BE2C (cell line): ENCODE measurements around the gene LDLRAD3.
"Not testable (repeated sequence)": the region's sequence is repeated elsewhere in the genome, so short reads cannot be mapped to it uniquely, and the experiment has no call there.

Source experiments
- DNase-seq: peaks from one replicate; pipeline ENCODE4 v3.0.0-alpha.2; 2020
- H3K27me3 ChIP-seq: fragments of 250-450 bp; sonication (Bioruptor Pico); 2 replicates; pipeline ENCODE4 v1.5.1; 2020; ENCODE audit warnings: mild to moderate bottlenecking
- H3K36me3 ChIP-seq: fragments of 250-450 bp; sonication (Bioruptor Pico); 2 replicates; pipeline ENCODE4 v1.5.1; 2020; ENCODE audit warnings: mild to moderate bottlenecking
- H3K4me1 ChIP-seq: fragments of 250-450 bp; sonication (Bioruptor Pico); 2 replicates; pipeline ENCODE4 v1.5.1; 2020
- H3K4me3 ChIP-seq: 2 replicates; pipeline ENCODE4 v1.5.1; 2011; ENCODE audit warnings: low read depth, low read length
- H3K9me3 ChIP-seq: fragments of 250-450 bp; sonication (Bioruptor Pico); 2 replicates; pipeline ENCODE4 v1.5.1; 2020
- CTCF ChIP-seq: IDR thresholded peaks from 2 replicates; pipeline ENCODE4 v1.5.1; 2012; ENCODE audit warnings: mild to moderate bottlenecking, low read depth, low read length

Gene LDLRAD3

GRCh38 chr11:35906681-35907080, 37.2 kb upstream of the LDLRAD3 start:
- H3K36me3 ChIP-seq, result no peaks in the 10 kb centered on the region
- no peak for TF ChIP-seq CTCF
- no peaks in the 10 kb centered on the region for H3K9me3 ChIP-seq
- H3K27me3 ChIP-seq, result no peaks in the 10 kb centered on the region
- H3K4me1 ChIP-seq, result no peaks in the 10 kb centered on the region
- no peak overlapping the region for H3K4me3 ChIP-seq
- DNase-seq, result no peak

GRCh38 chr11:35907648-35908431, 36.0 kb upstream of the LDLRAD3 start:
- DNase-seq, result no peak
- Histone ChIP-seq H3K4me3 (no peak overlapping the region), H3K27me3 (no peaks in the 10 kb centered on the region), H3K4me1 (no peaks in the 10 kb centered on the region), H3K36me3 (no peaks in the 10 kb centered on the region), H3K9me3 (no peaks in the 10 kb centered on the region)
- no peak for TF ChIP-seq CTCF

- H3K36me3 ChIP-seq, H3K9me3 ChIP-seq, H3K4me1 ChIP-seq, H3K27me3 ChIP-seq, DNase-seq, H3K4me3 ChIP-seq: not testable (repeated sequence)
Observed at GRCh38 chr11:35908432-35908771, 35.5 kb upstream of the LDLRAD3 start.

GRCh38 chr11:35909511-35910265, 34.2 kb upstream of the LDLRAD3 start:
- Histone ChIP-seq H3K9me3 (no peaks in the 10 kb centered on the region), H3K4me3 (no peak overlapping the region), H3K36me3 (no peaks in the 10 kb centered on the region), H3K27me3 (no peaks in the 10 kb centered on the region), H3K4me1 (no peaks in the 10 kb centered on the region)
- DNase-seq, result no peak
- no peak for TF ChIP-seq CTCF

GRCh38 chr11:35911013-35911412, 32.8 kb upstream of the LDLRAD3 start:
- H3K4me1 ChIP-seq, result no peaks in the 10 kb centered on the region
- TF ChIP-seq CTCF, result no peak
- no peaks in the 10 kb centered on the region for H3K36me3 ChIP-seq
- no peaks in the 10 kb centered on the region for H3K27me3 ChIP-seq
- no peak for DNase-seq
- no peak overlapping the region for H3K4me3 ChIP-seq
- no peaks in the 10 kb centered on the region for H3K9me3 ChIP-seq

GRCh38 chr11:35911616-35912165, 32.2 kb upstream of the LDLRAD3 start:
- TF ChIP-seq CTCF, result no peak

GRCh38 chr11:35912436-35912835, 31.4 kb upstream of the LDLRAD3 start:
- not testable (repeated sequence) for H3K27me3 ChIP-seq, H3K9me3 ChIP-seq, DNase-seq, H3K4me3 ChIP-seq, H3K4me1 ChIP-seq, H3K36me3 ChIP-seq

More at GRCh38 chr11:35911616-35912165, 32.2 kb upstream of the LDLRAD3 start:
- no peaks in the 10 kb centered on the region for H3K27me3 ChIP-seq
- no peaks in the 10 kb centered on the region for H3K36me3 ChIP-seq
- DNase-seq, result no peak
- no peak overlapping the region for H3K4me3 ChIP-seq
- H3K9me3 ChIP-seq, result no peaks in the 10 kb centered on the region
- H3K4me1 ChIP-seq, result no peaks in the 10 kb centered on the region
